Thyroid gland (tissue), 4 donors: ENCODE results near the gene PPP2R5D. TPM values are rescaled to one million over a fixed set of nuclear protein-coding genes. Genes with fewer than 3 reads are reported as not detected.
"Not testable (repeated sequence)": the region's sequence is repeated elsewhere in the genome, so short reads cannot be mapped to it uniquely, and the experiment has no call there.

Experiments
- DNase-seq, 2 donors: peaks; one replicate each; pipeline ENCODE4 v3.0.0-alpha.2; 2019
- H3K27ac ChIP-seq, 3 donors: fragments of 200-600 bp; sonication (generic); 1 replicate in 2 of 3; 2 replicates in 1 of 3; pipeline ENCODE4 v1.5.1; 2016 to 2019; ENCODE audit warnings: mild to moderate bottlenecking in 1 of 3, moderate library complexity in 1 of 3
- H3K27me3 ChIP-seq: fragments of 200-600 bp; sonication (generic); one replicate; pipeline ENCODE4 v1.5.1; 2019
- H3K36me3 ChIP-seq, 2 donors: fragments of 200-600 bp; sonication (generic); one replicate each; pipeline ENCODE4 v1.5.1; 2016 to 2019
- H3K4me1 ChIP-seq, 2 donors: fragments of 200-600 bp; sonication (generic); one replicate each; pipeline ENCODE4 v1.5.1; 2017 to 2019
- H3K4me3 ChIP-seq, 3 donors: fragments of 200-600 bp; sonication (generic); replicated peaks in 1 of 3; 1 replicate in 2 of 3; 2 replicates in 1 of 3; pipeline ENCODE4 v1.5.1; 2016; ENCODE audit warnings: mild to moderate bottlenecking in 1 of 3
- H3K9me3 ChIP-seq: fragments of 200-600 bp; sonication (generic); one replicate; pipeline ENCODE4 v1.5.1; 2017
- POLR2A ChIP-seq, 2 donors: fragments of 450-650 bp; IDR thresholded peaks; one replicate each; pipeline ENCODE4 v1.6.1; 2017; ENCODE audit warnings: antibody characterized with exemption in 2 of 2, mild to moderate bottlenecking in 2 of 2, moderate library complexity in 1 of 2
- whole genome bisulfite sequencing, 2 donors: methylation state at CpG; one replicate each; pipeline ENCODE4 v1.1.5; 2017; 5-methylcytosine and 5-hydroxymethylcytosine counted together
- intact Hi-C: fragments of 100-400 bp; cut with DNase I; formaldehyde crosslinking; loops from one replicate; pipeline ENCODE4 v1.15.1; 2023
- total RNA-seq, 4 donors: library from RNA; depleted of rRNA; stranded (reverse); fragments of >200 nt; gene quantifications; one replicate each; pipeline ENCODE4 v1.2.3, GENCODE V29; 2016
- TF ChIP-seq, protein P1 (sequence below), 6 experiments: fragments of 200-600 bp in 3 of 6; fragments of 450-650 bp in 3 of 6; sonication (generic) in 3 of 6; IDR thresholded peaks; one replicate each; pipeline ENCODE4 v1.5.1; 2016 to 2019; ENCODE audit warnings: antibody characterized with exemption in 6 of 6, mild to moderate bottlenecking in 2 of 6, inconsistent platforms in 1 of 6, moderate library complexity in 1 of 6

Gene PPP2R5D
- total RNA-seq, 4 donors from 2014 or later = 22.8 to 47.0 (median 28.2) TPM

GRCh38 chr6:42942444-42942843 lies 41.9 kb upstream of the PPP2R5D start:
- no peaks in the 10 kb centered on the region for H3K9me3 ChIP-seq
- DNase-seq = no peak
- intact Hi-C loops = no loop called here
- H3K4me3 ChIP-seq = no peak overlapping the region
- peaks cover 18 to 19% of the 10 kb centered on the region in 2 donors for H3K36me3 ChIP-seq
- H3K4me1 ChIP-seq = no peaks in the 10 kb centered on the region
- H3K27me3 ChIP-seq = no peaks in the 10 kb centered on the region
- TF ChIP-seq, protein P1, sequence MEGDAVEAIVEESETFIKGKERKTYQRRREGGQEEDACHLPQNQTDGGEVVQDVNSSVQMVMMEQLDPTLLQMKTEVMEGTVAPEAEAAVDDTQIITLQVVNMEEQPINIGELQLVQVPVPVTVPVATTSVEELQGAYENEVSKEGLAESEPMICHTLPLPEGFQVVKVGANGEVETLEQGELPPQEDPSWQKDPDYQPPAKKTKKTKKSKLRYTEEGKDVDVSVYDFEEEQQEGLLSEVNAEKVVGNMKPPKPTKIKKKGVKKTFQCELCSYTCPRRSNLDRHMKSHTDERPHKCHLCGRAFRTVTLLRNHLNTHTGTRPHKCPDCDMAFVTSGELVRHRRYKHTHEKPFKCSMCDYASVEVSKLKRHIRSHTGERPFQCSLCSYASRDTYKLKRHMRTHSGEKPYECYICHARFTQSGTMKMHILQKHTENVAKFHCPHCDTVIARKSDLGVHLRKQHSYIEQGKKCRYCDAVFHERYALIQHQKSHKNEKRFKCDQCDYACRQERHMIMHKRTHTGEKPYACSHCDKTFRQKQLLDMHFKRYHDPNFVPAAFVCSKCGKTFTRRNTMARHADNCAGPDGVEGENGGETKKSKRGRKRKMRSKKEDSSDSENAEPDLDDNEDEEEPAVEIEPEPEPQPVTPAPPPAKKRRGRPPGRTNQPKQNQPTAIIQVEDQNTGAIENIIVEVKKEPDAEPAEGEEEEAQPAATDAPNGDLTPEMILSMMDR (IDR thresholded peaks at IDR 0.05) = no peak
- no peak for TF ChIP-seq POLR2A (IDR thresholded peaks at IDR 0.05)
- no peak overlapping the region for H3K27ac ChIP-seq
- WGBS, 2 donors = 89 to 91% methylated on average over 7 of the region's 7 CpGs

GRCh38 chr6:42947950-42948349 lies 36.4 kb upstream of the PPP2R5D start:
- Histone ChIP-seq H3K27me3 (no peaks in the 10 kb centered on the region), H3K27ac (peak overlapping the region in 1 of 3 donors; percentile 86)

DNA sequence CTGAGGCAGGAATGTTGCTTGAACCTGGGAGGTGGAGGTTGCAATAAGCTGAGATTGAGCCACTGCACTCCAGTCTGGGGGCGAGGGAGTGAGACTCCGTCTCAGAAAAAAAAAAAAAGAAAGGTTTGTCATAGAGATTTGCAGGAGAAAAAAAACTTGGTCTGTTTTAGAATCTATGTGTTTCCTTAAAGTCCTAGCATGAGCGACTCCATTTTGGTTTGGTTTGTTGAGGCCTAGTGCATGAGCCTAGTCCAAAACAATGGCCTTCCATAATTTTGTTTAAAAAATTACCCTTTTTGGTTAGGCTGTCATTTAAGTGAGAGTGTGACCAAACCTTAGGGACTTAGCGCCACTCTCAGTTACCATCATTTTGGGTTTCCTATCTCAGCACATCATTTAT lies 32.0 kb upstream of the PPP2R5D start:
- Histone ChIP-seq H3K9me3 (no peaks in the 10 kb centered on the region), H3K27me3 (no peaks in the 10 kb centered on the region), H3K4me1 (peaks cover 0 to 5% of the 10 kb centered on the region in 2 donors), H3K27ac (no peak overlapping the region), H3K36me3 (no peaks in the 10 kb centered on the region), H3K4me3 (no peak overlapping the region)
- intact Hi-C loops = no loop called here
- 94% methylated on average over 4 of the region's 4 CpGs for whole genome bisulfite sequencing, 2 donors
- no peak for DNase-seq
- TF ChIP-seq, protein P1 (IDR thresholded peaks at IDR 0.05) = no peak
- no peak for TF ChIP-seq POLR2A (IDR thresholded peaks at IDR 0.05)

More at GRCh38 chr6:42947950-42948349, 36.4 kb upstream of the PPP2R5D start:
- no peaks in the 10 kb centered on the region for H3K36me3 ChIP-seq
- H3K4me3 ChIP-seq = no peak overlapping the region
- no peaks in the 10 kb centered on the region for H3K9me3 ChIP-seq
- peaks cover 0 to 5% of the 10 kb centered on the region in 2 donors for H3K4me1 ChIP-seq
- TF ChIP-seq, protein P1 (IDR thresholded peaks at IDR 0.05) = no peak
- no peak for TF ChIP-seq POLR2A (IDR thresholded peaks at IDR 0.05)
- DNase-seq = peak in 1 of 2 donors; percentile 34
- intact Hi-C loops = no loop called here

DNA sequence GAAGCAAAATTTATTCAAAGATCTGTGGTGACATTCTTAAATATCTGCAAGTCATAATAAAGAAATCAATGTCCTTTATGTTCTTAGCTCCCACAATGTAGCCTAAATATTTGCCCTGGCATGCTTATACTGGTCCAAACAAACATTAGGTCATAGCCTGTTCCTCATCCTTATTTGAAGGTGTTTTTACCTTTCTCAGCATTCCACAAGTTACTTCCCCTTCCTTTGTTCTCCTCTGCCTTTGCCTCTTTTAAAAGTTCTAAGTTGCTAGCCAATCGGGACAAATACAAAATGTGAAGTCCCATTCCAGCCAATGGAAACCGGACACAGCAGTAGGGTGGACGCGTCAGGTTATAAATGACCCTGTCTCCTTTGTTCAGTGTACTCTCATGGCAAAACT lies 30.0 kb upstream of the PPP2R5D start:
- H3K27me3 ChIP-seq, H3K9me3 ChIP-seq, intact Hi-C loops, H3K27ac ChIP-seq, H3K4me3 ChIP-seq, DNase-seq, H3K4me1 ChIP-seq, H3K36me3 ChIP-seq: not testable (repeated sequence)
- 89 to 96% methylated on average over 4 of the region's 4 CpGs for WGBS, 2 donors

DNA sequence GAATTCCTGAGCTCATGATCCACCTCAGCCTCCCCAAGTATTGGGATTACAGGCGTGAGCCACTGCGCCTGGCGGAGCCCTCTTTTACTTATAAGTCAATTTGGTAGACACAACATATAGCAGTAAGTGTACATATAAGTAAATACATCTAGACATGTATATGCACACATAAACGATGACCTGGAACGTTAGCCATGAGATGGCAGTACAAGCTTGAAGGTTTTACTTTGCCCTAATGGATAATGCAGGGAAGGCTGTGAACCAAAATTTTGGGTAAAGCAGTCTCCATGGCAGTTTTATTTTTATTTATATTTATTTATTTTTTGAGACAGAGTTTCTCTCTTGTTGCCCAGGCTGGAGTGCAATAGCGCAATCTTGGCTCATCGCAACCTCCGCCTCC lies 26.2 kb upstream of the PPP2R5D start:
- TF ChIP-seq POLR2A (IDR thresholded peaks at IDR 0.05) = no peak
- TF ChIP-seq, protein P1 (IDR thresholded peaks at IDR 0.05) = no peak
- whole genome bisulfite sequencing, 2 donors = 93% methylated on average over 7 to 8 of the region's 8 CpGs

DNA sequence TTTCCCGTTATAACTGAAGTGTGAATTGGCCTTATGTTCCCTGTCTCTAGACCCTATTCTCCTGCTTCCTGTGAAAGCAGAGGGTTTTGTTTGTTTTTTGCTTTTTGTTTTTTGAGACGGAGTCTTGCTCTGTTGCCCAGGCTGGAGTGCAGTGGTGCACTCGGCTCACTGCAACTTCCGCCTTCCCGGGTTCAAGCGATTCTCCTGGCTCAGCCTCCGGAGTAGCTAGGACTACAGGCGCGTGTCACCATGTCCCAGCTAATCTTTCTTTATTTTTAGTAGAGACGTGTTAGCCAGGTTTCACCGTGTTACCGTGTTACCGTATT lies 24.5 kb upstream of the PPP2R5D start:
- Histone ChIP-seq H3K27me3 (no peaks in the 10 kb centered on the region), H3K36me3 (no peaks in the 10 kb centered on the region), H3K4me3 (peak overlapping the region; percentile 0 to 53 (median 37)), H3K9me3 (no peaks in the 10 kb centered on the region), H3K4me1 (peaks cover 5 to 16% of the 10 kb centered on the region in 2 donors), H3K27ac (no peak overlapping the region)
- intact Hi-C loops = no loop called here
- no peak for TF ChIP-seq POLR2A (IDR thresholded peaks at IDR 0.05)
- TF ChIP-seq, protein P1 (IDR thresholded peaks at IDR 0.05) = no peak
- no peak for DNase-seq
- 14 to 15% methylated on average over 13 of the region's 13 CpGs for WGBS, 2 donors

More for the DNA sequence above, 26.2 kb upstream of the PPP2R5D start:
- Histone ChIP-seq H3K9me3 (no peaks in the 10 kb centered on the region), H3K4me1 (peaks cover 5 to 16% of the 10 kb centered on the region in 2 donors), H3K27ac (no peak overlapping the region), H3K36me3 (no peaks in the 10 kb centered on the region), H3K27me3 (no peaks in the 10 kb centered on the region), H3K4me3 (no peak overlapping the region)
- intact Hi-C loops = no loop called here
- no peak for DNase-seq
